A549 (cell line): ENCODE results near the gene NID1. TPM values are rescaled to one million over a fixed set of nuclear protein-coding genes. Genes with fewer than 3 reads are reported as not detected.

Experiments
- ATAC-seq, 2 experiments: fragments of 200-7000 bp in 1 of 2; fragments of >200 bp in 1 of 2; cut with Nextera tagmentation in 1 of 2; cut with Tn5 transposase in 1 of 2; 3 replicates each; pipeline versions ENCODE4 v1.8.0 to v1.9.1; 2018 to 2020; ENCODE audit warnings: mild to moderate bottlenecking in 1 of 2, moderate library complexity in 1 of 2
- CTCF ChIA-PET: fragments of 300-600 bp; sonication (Branson Sonifier 250); formaldehyde crosslinking; extraction: SDS; loops from one replicate; lab custom pipeline; 2021; ENCODE audit warnings: antibody characterized with exemption, inconsistent platforms; lab: Yijun Ruan, JAX
- POLR2A ChIA-PET: fragments of 350-600 bp; formaldehyde crosslinking; extraction: SDS; loops from one replicate; lab custom pipeline; 2021; ENCODE audit warnings: antibody characterized with exemption, inconsistent platforms; lab: Yijun Ruan, JAX
- DNase-seq, 2 experiments: peaks; one replicate each; pipeline versions ENCODE4 v3.0.0 to v3.0.0-alpha.2; 2011 to 2016; ENCODE audit warnings: low read depth in 1 of 2, low spot score in 1 of 2
- FAIRE-seq: peaks from 2 replicates; lab custom pipeline; 2011; peaks lifted over from hg19 to GRCh38; lab: Jason Lieb, UNC
- H3K27ac ChIP-seq, 2 experiments: fragments of >200 bp; sonication (Bioruptor Twin); formaldehyde crosslinking; 3 replicates each; pipeline ENCODE4 v1.5.1; 2016 to 2017
- H3K4me1 ChIP-seq: fragments of >200 bp; sonication (Bioruptor Twin); formaldehyde crosslinking; 3 replicates; pipeline ENCODE4 v1.6.1; 2016
- H3K4me2 ChIP-seq: fragments of >200 bp; sonication (Bioruptor Twin); formaldehyde crosslinking; 3 replicates; pipeline ENCODE4 v1.6.1; 2016
- H3K4me3 ChIP-seq: fragments of >200 bp; sonication (Bioruptor Twin); formaldehyde crosslinking; 3 replicates; pipeline ENCODE4 v1.5.1; 2016
- H3K9me3 ChIP-seq: fragments of >200 bp; sonication (Bioruptor Twin); formaldehyde crosslinking; 3 replicates; pipeline ENCODE4 v1.6.1; 2016
- CHD4 ChIP-seq: fragments of 200-600 bp; sonication (generic); IDR thresholded peaks from 2 replicates; pipeline ENCODE4 v1.6.1; 2016; ENCODE audit warnings: antibody characterized with exemption, mild to moderate bottlenecking, borderline replicate concordance
- ELK1 ChIP-seq: fragments of 150-350 bp; IDR thresholded peaks from 2 replicates; pipeline ENCODE4 v1.6.1; 2014; ENCODE audit warnings: low read depth, mild to moderate bottlenecking, low read length
- FOSB ChIP-seq: fragments of 250-450 bp; sonication (Bioruptor Pico); IDR thresholded peaks from 2 replicates; pipeline ENCODE4 v1.5.0; 2020; ENCODE audit warnings: mild to moderate bottlenecking, moderate library complexity
- GATA3 ChIP-seq: IDR thresholded peaks from 2 replicates; pipeline ENCODE4 v1.6.1; 2012; ENCODE audit warnings: borderline replicate concordance
- HDAC2 ChIP-seq: fragments of 200-600 bp; sonication (generic); IDR thresholded peaks from 2 replicates; pipeline ENCODE4 v1.6.1; 2016
- KDM5A ChIP-seq: fragments of 200-600 bp; sonication (generic); IDR thresholded peaks from 2 replicates; pipeline ENCODE4 v1.6.1; 2016; ENCODE audit warnings: antibody characterized with exemption, mild to moderate bottlenecking
- MAFK ChIP-seq: fragments of 450-650 bp; IDR thresholded peaks from 2 replicates; pipeline ENCODE4 v1.6.1; 2014; ENCODE audit not compliant: partially characterized antibody
- MAX ChIP-seq: IDR thresholded peaks from 2 replicates; pipeline ENCODE4 v1.6.1; 2012
- MYC ChIP-seq: IDR thresholded peaks from 2 replicates; pipeline ENCODE4 v1.6.1; 2012; ENCODE audit warnings: mild to moderate bottlenecking, inconsistent platforms, low read length, improper control_type of control experiment, borderline replicate concordance
- NFE2L2 ChIP-seq: fragments of 150-350 bp; conservative IDR thresholded peaks from 2 replicates; pipeline ENCODE4 v1.6.1; 2014; ENCODE audit warnings: low read length
- RNF2 ChIP-seq: fragments of 200-600 bp; sonication (generic); IDR thresholded peaks from 2 replicates; pipeline ENCODE4 v1.6.1; 2016; ENCODE audit warnings: low read depth, mild to moderate bottlenecking, antibody characterized with exemption, moderate library complexity, borderline replicate concordance
- ZC3H11A ChIP-seq: fragments of 450-650 bp; IDR thresholded peaks from 2 replicates; pipeline ENCODE4 v1.6.1; 2014; ENCODE audit warnings: antibody characterized with exemption, mild to moderate bottlenecking
- ZSCAN20 ChIP-seq: fragments of 250-450 bp; sonication (Bioruptor Pico); IDR thresholded peaks from 2 replicates; pipeline ENCODE4 v1.8.0; 2022; ENCODE audit warnings: mild to moderate bottlenecking, moderate library complexity
- WGBS: methylation state at CpG from one replicate; pipeline ENCODE4 v1.1.6; 2017; ENCODE audit errors: missing lambda C conversion rate; 5-methylcytosine and 5-hydroxymethylcytosine counted together
- polyA plus RNA-seq, 4 experiments: library from polyadenylated mRNA; depleted of rRNA in 3 of 4; stranded (reverse); fragments of >200 nt; fragmentation: RNase III in 1 of 4; extraction: RNeasy Plus Mini Kit Qiagen cat#74134 plus additional on column Dnase treatment in 1 of 4; gene quantifications; 2 replicates in 3 of 4; 3 replicates in 1 of 4; pipeline ENCODE4 v1.2.3, GENCODE V29; 2011 to 2017
- TF ChIP-seq, protein P1 (sequence below): fragments of >200 bp; sonication (Bioruptor Twin); formaldehyde crosslinking; IDR thresholded peaks from 3 replicates; pipeline ENCODE4 v1.5.1; 2016
- TF ChIP-seq, protein P2 (sequence below): IDR thresholded peaks from 2 replicates; pipeline ENCODE4 v1.6.1; 2012; ENCODE audit warnings: low read depth, borderline replicate concordance

NID1 gene
- polyA plus RNA-seq, 2 of the 4 experiments (the other 2 are of a cell fraction), result 6.8 to 10.5 TPM

DNA sequence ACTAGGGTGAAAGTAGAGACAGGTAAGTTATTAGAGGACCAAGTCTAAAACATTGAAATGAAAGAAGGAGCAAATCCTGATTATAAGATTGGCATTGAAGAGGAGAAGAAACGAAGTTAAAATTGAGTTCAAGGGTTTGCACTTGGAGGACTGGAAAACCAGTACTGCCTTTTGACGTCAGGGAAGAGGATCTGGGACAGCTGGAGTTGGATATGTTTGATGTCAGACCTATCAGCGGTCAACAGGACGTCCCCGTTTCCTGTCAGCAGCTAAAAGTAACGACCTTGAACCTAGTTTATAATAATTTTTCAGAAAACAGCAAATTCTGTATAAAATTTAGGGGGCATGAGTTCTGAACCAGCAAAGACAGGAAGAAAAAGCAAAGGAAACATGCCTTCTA lies 1.2 kb upstream of the NID1 start (continued):
- no peak for TF ChIP-seq ELK1

GRCh38 chr1:236065509-236066005 lies 667 bp upstream of the NID1 start:
- TF ChIP-seq MAFK (no peak), NFE2L2 (no peak), MYC (no peak), MAX (no peak), ZC3H11A (no peak), CHD4 (no peak), ZSCAN20 (CRISPR knock-in tag) (no peak), FOSB (CRISPR knock-in tag) (no peak), KDM5A (no peak), RNF2 (no peak), ELK1 (no peak), GATA3 (no peak)
- TF ChIP-seq, protein P1, sequence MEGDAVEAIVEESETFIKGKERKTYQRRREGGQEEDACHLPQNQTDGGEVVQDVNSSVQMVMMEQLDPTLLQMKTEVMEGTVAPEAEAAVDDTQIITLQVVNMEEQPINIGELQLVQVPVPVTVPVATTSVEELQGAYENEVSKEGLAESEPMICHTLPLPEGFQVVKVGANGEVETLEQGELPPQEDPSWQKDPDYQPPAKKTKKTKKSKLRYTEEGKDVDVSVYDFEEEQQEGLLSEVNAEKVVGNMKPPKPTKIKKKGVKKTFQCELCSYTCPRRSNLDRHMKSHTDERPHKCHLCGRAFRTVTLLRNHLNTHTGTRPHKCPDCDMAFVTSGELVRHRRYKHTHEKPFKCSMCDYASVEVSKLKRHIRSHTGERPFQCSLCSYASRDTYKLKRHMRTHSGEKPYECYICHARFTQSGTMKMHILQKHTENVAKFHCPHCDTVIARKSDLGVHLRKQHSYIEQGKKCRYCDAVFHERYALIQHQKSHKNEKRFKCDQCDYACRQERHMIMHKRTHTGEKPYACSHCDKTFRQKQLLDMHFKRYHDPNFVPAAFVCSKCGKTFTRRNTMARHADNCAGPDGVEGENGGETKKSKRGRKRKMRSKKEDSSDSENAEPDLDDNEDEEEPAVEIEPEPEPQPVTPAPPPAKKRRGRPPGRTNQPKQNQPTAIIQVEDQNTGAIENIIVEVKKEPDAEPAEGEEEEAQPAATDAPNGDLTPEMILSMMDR, result no peak
- CTCF ChIA-PET, result interaction anchor here (0.9 to 1.5 kb wide), 2 partner anchors 15 to 93 kb away, joined by 3 to 6 read pairs; no protein-coding TSS in a partner anchor
- Histone ChIP-seq H3K9me3 (no peaks in the 10 kb centered on the region), H3K4me2 (peak overlapping the region; percentile 100), H3K27ac (peak overlapping the region in 1 of 2 experiments; percentile 81; a peak in 3 of 6 replicates), H3K4me1 (0 out of 3 replicates have a peak, but pooled peaks cover 5% of the 10 kb centered on the region), H3K4me3 (peak overlapping the region; percentile 74)
- no peak for DNase-seq
- WGBS, result 85% methylated on average over 12 of the region's 17 CpGs
- ATAC-seq, result no peak; a peak in 1 of 6 replicates
- FAIRE-seq, result no peak
- POLR2A ChIA-PET, result no interaction called here

- DNase-seq, result peak; percentile 36 to 43
- ChIA-PET CTCF (interaction anchor here (0.9 kb wide), 2 partner anchors 65 to 84 kb away, joined by 3 to 4 read pairs; no protein-coding TSS in a partner anchor), POLR2A (no interaction called here)
- WGBS, result 69% methylated on average over 16 of the region's 55 CpGs
- Histone ChIP-seq H3K4me2 (peak overlapping the region; percentile 100), H3K27ac (peak overlapping the region; percentile 64 to 81), H3K4me3 (peak overlapping the region; percentile 74), H3K4me1 (0 out of 3 replicates have a peak, but pooled peaks cover 5% of the 10 kb centered on the region), H3K9me3 (no peaks in the 10 kb centered on the region)
- no peak for FAIRE-seq
- TF ChIP-seq, protein P2, sequence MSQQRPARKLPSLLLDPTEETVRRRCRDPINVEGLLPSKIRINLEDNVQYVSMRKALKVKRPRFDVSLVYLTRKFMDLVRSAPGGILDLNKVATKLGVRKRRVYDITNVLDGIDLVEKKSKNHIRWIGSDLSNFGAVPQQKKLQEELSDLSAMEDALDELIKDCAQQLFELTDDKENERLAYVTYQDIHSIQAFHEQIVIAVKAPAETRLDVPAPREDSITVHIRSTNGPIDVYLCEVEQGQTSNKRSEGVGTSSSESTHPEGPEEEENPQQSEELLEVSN, result peak; percentile 84
- TF ChIP-seq HDAC2 (no peak), MAX (peak; percentile 32; the same call in 1 of the 2 replicates)
- peak; percentile 59 to 65 for ATAC-seq
Measured at GRCh38 chr1:236063919-236064673, 794 bp downstream of the NID1 start.
